Measurements from ENCODE around the gene CPLX4. TPM values are rescaled to one million over a fixed set of nuclear protein-coding genes. Genes with fewer than 3 reads are reported as not detected.
A peak's percentile ranks its signal among the peaks of the same experiment; 100 is the strongest.

CPLX4 gene
- total and polyA plus RNA-seq, 2 of the 13 experiments (the other 11 are each of a cell fraction or from before 2014, with no cell fraction given): not detected

DNA sequence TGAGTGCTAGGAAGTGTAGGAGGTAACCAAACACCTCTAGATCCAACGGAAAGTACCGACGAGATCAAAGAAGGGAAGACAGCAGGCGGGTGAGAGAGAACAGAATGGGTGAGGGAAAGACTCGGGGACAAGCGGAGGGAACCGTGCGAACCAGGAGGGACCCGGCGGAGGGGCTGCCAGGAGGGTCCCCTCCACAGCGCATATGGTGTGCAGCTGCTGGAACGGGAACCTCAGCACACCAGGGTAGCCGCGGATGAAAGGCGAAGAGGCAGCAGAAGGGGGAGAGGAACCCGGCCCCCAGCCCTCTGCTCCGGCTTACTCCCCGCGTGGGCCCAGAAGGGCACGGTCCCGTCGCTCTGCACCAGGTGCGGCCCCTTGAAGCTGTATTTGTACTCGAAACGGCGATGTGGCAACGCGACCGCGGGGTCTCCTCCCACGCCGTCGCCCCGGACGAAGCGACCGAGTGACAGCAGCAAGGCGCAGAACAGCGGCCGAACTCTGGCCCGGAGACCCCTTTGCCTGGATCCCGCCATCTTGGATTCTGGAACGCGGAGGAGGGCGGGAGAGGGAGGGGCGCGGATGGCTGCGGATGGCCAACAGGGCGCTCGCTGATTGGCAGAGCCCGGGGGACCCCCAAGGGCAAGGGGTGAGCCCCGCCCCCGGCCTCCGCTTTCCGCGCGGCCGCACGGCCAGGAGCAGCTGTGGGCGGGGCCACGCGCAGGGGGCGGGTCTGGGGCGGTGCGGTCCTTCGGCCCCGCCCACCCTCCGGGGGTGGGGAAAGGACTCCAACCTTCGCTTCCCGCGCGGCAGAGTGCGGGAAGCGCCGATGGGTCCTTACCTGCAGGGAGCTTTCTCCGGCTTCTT lies 40.5 kb upstream of the CPLX4 start, which contains the start of gene LMAN1 (continued):
- 0 out of 2 replicates have a peak, but pooled peaks have one; percentile 37 for TF ChIP-seq HOMEZ (CRISPR knock-in tag; IDR thresholded peaks at IDR 0.05; ENCODE audit: low read depth)
- TF ChIP-seq PAX8 (CRISPR knock-in tag; IDR thresholded peaks at IDR 0.05; ENCODE audit: borderline replicate concordance): no peak
- no peak for TF ChIP-seq EZH2 (conservative IDR thresholded peaks at IDR 0.05; ENCODE audit: low read depth, low read length)
- TF ChIP-seq FOXP4 (CRISPR knock-in tag; IDR thresholded peaks at IDR 0.05): no peak
- TF ChIP-seq EHMT2 (IDR thresholded peaks at IDR 0.05; ENCODE audit: borderline replicate concordance, low read depth, low read length): no peak
- no peak for TF ChIP-seq PRPF4 (IDR thresholded peaks at IDR 0.05; ENCODE audit: low read depth, low read length, poor library complexity, severe bottlenecking)
- TF ChIP-seq, protein P1, sequence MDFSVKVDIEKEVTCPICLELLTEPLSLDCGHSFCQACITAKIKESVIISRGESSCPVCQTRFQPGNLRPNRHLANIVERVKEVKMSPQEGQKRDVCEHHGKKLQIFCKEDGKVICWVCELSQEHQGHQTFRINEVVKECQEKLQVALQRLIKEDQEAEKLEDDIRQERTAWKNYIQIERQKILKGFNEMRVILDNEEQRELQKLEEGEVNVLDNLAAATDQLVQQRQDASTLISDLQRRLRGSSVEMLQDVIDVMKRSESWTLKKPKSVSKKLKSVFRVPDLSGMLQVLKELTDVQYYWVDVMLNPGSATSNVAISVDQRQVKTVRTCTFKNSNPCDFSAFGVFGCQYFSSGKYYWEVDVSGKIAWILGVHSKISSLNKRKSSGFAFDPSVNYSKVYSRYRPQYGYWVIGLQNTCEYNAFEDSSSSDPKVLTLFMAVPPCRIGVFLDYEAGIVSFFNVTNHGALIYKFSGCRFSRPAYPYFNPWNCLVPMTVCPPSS (IDR thresholded peaks at IDR 0.05): no peak
- 0 out of 2 replicates have a peak, but pooled peaks have one; percentile 21 for TF ChIP-seq ZFP37 (CRISPR knock-in tag; IDR thresholded peaks at IDR 0.05; ENCODE audit: borderline replicate concordance)
- TF ChIP-seq, protein P2, sequence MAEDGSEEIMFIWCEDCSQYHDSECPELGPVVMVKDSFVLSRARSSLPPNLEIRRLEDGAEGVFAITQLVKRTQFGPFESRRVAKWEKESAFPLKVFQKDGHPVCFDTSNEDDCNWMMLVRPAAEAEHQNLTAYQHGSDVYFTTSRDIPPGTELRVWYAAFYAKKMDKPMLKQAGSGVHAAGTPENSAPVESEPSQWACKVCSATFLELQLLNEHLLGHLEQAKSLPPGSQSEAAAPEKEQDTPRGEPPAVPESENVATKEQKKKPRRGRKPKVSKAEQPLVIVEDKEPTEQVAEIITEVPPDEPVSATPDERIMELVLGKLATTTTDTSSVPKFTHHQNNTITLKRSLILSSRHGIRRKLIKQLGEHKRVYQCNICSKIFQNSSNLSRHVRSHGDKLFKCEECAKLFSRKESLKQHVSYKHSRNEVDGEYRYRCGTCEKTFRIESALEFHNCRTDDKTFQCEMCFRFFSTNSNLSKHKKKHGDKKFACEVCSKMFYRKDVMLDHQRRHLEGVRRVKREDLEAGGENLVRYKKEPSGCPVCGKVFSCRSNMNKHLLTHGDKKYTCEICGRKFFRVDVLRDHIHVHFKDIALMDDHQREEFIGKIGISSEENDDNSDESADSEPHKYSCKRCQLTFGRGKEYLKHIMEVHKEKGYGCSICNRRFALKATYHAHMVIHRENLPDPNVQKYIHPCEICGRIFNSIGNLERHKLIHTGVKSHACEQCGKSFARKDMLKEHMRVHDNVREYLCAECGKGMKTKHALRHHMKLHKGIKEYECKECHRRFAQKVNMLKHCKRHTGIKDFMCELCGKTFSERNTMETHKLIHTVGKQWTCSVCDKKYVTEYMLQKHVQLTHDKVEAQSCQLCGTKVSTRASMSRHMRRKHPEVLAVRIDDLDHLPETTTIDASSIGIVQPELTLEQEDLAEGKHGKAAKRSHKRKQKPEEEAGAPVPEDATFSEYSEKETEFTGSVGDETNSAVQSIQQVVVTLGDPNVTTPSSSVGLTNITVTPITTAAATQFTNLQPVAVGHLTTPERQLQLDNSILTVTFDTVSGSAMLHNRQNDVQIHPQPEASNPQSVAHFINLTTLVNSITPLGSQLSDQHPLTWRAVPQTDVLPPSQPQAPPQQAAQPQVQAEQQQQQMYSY (CRISPR knock-in tag; IDR thresholded peaks at IDR 0.05): 0 out of 2 replicates have a peak, but pooled peaks have one; percentile 17
- TF ChIP-seq, protein P3, sequence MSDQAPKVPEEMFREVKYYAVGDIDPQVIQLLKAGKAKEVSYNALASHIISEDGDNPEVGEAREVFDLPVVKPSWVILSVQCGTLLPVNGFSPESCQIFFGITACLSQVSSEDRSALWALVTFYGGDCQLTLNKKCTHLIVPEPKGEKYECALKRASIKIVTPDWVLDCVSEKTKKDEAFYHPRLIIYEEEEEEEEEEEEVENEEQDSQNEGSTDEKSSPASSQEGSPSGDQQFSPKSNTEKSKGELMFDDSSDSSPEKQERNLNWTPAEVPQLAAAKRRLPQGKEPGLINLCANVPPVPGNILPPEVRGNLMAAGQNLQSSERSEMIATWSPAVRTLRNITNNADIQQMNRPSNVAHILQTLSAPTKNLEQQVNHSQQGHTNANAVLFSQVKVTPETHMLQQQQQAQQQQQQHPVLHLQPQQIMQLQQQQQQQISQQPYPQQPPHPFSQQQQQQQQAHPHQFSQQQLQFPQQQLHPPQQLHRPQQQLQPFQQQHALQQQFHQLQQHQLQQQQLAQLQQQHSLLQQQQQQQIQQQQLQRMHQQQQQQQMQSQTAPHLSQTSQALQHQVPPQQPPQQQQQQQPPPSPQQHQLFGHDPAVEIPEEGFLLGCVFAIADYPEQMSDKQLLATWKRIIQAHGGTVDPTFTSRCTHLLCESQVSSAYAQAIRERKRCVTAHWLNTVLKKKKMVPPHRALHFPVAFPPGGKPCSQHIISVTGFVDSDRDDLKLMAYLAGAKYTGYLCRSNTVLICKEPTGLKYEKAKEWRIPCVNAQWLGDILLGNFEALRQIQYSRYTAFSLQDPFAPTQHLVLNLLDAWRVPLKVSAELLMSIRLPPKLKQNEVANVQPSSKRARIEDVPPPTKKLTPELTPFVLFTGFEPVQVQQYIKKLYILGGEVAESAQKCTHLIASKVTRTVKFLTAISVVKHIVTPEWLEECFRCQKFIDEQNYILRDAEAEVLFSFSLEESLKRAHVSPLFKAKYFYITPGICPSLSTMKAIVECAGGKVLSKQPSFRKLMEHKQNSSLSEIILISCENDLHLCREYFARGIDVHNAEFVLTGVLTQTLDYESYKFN (CRISPR knock-in tag; conservative IDR thresholded peaks at IDR 0.05): peak; percentile 37; the same call in 1 of the 2 replicates
- no peak for TF ChIP-seq HNRNPH1 (optimal IDR thresholded peaks at IDR 0.05; ENCODE audit: low read depth, low read length)
- TF ChIP-seq ZNF33B (CRISPR knock-in tag; IDR thresholded peaks at IDR 0.05): no peak; the same call in 1 of the 2 replicates
- TF ChIP-seq ZNF30 (CRISPR knock-in tag; IDR thresholded peaks at IDR 0.05): no peak
